Cardiac muscle cell (in vitro differentiated cells and primary cell): ENCODE data around the gene ATP5PO. TPM values are rescaled to one million over a fixed set of nuclear protein-coding genes. Genes with fewer than 3 reads are reported as not detected.

ENCODE experiments used
- DNase-seq, 2 donors: peaks; one replicate each; pipeline versions ENCODE4 v3.0.0 to v3.0.0-alpha.2; 2010 to 2017; ENCODE audit warnings: low read depth in 1 of 2, low spot score in 1 of 2
- H3K27ac ChIP-seq: fragments of 200-600 bp; sonication (generic); 2 replicates; pipeline ENCODE4 v1.5.1; 2016
- H3K27me3 ChIP-seq: fragments of 200-600 bp; sonication (generic); 2 replicates; pipeline ENCODE4 v1.6.0; 2016; ENCODE audit warnings: control low read depth
- H3K36me3 ChIP-seq: fragments of 200-600 bp; sonication (generic); 2 replicates; pipeline ENCODE4 v1.5.1; 2016; ENCODE audit warnings: control low read depth
- H3K4me1 ChIP-seq: fragments of 200-600 bp; sonication (generic); 2 replicates; pipeline ENCODE4 v1.8.1; 2017; ENCODE audit warnings: low read depth, mild to moderate bottlenecking, mixed run types
- H3K4me3 ChIP-seq: fragments of 200-600 bp; sonication (generic); 2 replicates; pipeline ENCODE4 v1.5.1; 2016; ENCODE audit warnings: mild to moderate bottlenecking
- H3K9me3 ChIP-seq: fragments of 200-600 bp; sonication (generic); 2 replicates; pipeline ENCODE4 v1.5.1; 2017; ENCODE audit warnings: low read depth, mild to moderate bottlenecking, control low read depth
- polyA plus RNA-seq: library from polyadenylated mRNA; unstranded; fragments of >200 nt; fragmentation: Nextera tagmentation; extraction: Ambion mirVana; gene quantifications from 2 replicates; pipeline ENCODE4 v1.2.1, GENCODE V29; 2016
- total RNA-seq: library from RNA; depleted of rRNA; stranded (reverse); fragments of >200 nt; gene quantifications from 2 replicates; pipeline ENCODE4 v1.2.3, GENCODE V29; 2016
- TF ChIP-seq, protein P1 (sequence below): IDR thresholded peaks from 2 replicates; pipeline ENCODE4 v1.5.1; 2012; ENCODE audit warnings: low read depth, mild to moderate bottlenecking, low read length

The ATP5PO gene
- total and polyA plus RNA-seq, 2 experiments from 2014 or later, result 251 to 1,053 TPM

DNA sequence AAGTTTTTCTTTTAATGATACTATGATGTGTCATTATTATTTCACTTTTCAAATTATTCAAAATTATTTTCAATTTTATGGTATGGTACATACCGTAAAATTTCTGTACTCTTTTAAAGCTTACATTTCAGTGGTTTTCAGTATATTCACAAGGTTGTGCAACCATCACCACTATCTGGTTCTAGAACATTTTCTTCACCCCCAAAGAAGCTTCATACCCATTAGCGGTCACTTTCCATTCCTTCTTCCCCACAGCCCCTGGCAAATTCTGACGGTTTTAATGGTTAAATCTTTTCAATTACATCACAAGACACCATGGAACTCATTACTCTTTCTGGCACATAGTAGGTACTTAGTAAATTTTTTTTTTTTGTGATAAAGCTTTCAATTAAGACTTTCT is 22.8 kb upstream of the ATP5PO start:
- no peaks in the 10 kb centered on the region for H3K27me3 ChIP-seq

DNA sequence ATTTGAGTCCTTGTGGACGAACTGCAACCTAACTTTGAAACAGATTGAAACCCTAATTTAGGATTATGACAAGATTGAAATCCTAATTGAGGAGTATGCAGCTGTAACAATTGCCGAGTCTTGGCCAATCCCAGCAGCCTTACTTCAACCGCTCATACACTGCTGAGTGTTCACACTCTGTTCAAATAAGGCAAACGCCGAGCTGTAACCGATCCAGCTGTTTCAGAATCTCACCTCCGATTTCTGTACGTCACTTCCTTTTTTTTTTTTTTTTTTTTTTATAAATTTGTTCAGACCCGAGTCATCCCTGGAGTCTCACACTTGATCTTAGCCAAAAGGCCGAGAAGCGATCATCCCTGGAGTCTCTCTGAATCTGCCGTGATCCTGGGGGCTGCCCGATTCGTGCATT is 22.3 kb upstream of the ATP5PO start:
- TF ChIP-seq, protein P1, sequence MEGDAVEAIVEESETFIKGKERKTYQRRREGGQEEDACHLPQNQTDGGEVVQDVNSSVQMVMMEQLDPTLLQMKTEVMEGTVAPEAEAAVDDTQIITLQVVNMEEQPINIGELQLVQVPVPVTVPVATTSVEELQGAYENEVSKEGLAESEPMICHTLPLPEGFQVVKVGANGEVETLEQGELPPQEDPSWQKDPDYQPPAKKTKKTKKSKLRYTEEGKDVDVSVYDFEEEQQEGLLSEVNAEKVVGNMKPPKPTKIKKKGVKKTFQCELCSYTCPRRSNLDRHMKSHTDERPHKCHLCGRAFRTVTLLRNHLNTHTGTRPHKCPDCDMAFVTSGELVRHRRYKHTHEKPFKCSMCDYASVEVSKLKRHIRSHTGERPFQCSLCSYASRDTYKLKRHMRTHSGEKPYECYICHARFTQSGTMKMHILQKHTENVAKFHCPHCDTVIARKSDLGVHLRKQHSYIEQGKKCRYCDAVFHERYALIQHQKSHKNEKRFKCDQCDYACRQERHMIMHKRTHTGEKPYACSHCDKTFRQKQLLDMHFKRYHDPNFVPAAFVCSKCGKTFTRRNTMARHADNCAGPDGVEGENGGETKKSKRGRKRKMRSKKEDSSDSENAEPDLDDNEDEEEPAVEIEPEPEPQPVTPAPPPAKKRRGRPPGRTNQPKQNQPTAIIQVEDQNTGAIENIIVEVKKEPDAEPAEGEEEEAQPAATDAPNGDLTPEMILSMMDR, result no peak

More for the DNA sequence above, 22.8 kb upstream of the ATP5PO start:
- H3K4me3 ChIP-seq, result no peak overlapping the region
- no peaks in the 10 kb centered on the region for H3K9me3 ChIP-seq
- DNase-seq, result peak in 1 of 2 donors; percentile 20
- peaks cover 4% of the 10 kb centered on the region for H3K4me1 ChIP-seq
- H3K36me3 ChIP-seq, result no peaks in the 10 kb centered on the region
- TF ChIP-seq, protein P1, result no peak
- H3K27ac ChIP-seq, result no peak overlapping the region

DNA sequence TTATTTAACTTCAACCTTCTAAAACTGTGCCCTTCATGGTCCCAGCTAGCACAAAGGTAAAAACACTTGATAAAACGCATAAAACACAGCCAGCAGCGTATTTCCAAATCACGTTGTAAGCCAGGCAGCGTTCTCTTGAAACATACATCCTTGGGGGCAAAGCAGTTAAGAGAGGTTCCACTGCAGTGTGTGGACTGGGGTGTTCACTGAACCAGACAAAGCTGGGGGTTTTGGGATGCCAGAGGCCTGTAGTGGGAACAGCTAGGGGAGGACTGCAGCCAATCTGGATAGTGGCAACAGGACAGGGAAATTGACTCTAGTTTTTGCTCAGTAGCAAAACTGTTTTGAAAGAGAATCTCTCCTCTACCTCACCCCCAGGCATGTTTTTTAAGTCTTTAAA is 21.5 kb upstream of the ATP5PO start:
- no peak for DNase-seq
- Histone ChIP-seq H3K9me3 (no peaks in the 10 kb centered on the region), H3K4me1 (peaks cover 11% of the 10 kb centered on the region), H3K4me3 (no peak overlapping the region), H3K27ac (peak overlapping the region; percentile 55), H3K27me3 (no peaks in the 10 kb centered on the region), H3K36me3 (no peaks in the 10 kb centered on the region)
- TF ChIP-seq, protein P1, result no peak

More for the DNA sequence above, 22.3 kb upstream of the ATP5PO start:
- H3K36me3 ChIP-seq, result no peaks in the 10 kb centered on the region
- H3K9me3 ChIP-seq, result no peaks in the 10 kb centered on the region
- no peak overlapping the region for H3K4me3 ChIP-seq
- no peaks in the 10 kb centered on the region for H3K27me3 ChIP-seq
- H3K4me1 ChIP-seq, result peaks cover 4% of the 10 kb centered on the region
- no peak overlapping the region for H3K27ac ChIP-seq
- peak in 1 of 2 donors; percentile 19 for DNase-seq

DNA sequence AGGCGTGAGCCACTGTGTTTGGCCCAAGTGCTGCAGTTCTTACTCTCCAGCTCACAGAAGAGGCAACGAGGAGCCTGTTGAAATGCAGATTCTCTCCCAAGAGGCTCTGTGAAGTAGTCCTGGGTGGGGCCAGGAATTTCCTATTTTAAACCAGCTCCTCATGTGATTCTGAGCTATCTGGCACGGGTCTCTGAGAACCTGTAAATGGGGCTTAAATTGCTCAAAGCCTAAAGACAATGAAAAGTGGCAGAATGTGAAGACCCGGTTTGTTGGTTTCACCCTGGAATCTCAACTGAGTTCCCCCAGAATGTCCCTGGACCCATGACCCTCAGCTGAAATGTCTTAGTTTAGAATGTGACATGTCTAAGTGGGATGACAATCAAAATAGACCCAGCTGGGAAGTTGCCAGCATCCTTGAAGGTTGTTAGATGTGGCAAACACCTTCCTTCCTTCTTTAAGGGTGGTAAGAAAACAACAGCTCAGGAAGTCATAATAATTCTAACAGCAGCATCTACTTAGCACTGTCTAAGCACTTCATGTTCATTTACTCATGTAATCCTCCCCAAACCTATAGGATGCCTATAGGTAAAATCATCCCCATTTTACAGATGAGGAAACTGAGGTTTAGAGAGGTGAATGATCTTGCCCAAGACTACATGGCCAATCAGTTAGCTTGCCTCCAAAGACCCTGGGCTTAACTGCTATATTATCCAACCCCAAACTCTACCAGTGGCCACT is 20.9 kb upstream of the ATP5PO start:
- DNase-seq, result no peak
- no peak overlapping the region for H3K4me3 ChIP-seq
- TF ChIP-seq, protein P1, result no peak
- peaks cover 18% of the 10 kb centered on the region for H3K4me1 ChIP-seq
- no peaks in the 10 kb centered on the region for H3K36me3 ChIP-seq
- H3K27ac ChIP-seq, result peak overlapping the region; percentile 55
- no peaks in the 10 kb centered on the region for H3K27me3 ChIP-seq
- no peaks in the 10 kb centered on the region for H3K9me3 ChIP-seq

DNA sequence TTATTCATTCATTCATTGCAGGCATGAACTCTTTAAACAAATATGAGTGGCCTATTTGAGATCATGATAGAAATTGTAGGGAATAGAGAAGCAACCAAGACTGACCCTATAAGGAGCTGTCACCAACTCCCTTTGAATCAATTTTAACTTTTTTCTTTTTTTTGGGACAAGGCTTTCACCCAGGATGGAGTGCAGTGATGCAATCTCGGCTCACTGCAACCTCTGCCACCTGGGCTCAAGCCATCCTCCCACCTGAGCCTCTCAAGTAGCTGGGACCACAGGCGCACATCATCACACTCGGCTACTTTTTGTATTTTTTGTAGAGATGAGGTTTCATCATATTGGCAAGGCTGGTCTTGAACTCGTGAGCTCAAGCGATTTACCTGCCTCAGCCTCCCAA is 17.1 kb upstream of the ATP5PO start:
- H3K36me3 ChIP-seq, result no peaks in the 10 kb centered on the region
- H3K27ac ChIP-seq, result no peak overlapping the region
- H3K4me1 ChIP-seq, result peaks cover 15% of the 10 kb centered on the region
- H3K9me3 ChIP-seq, result no peaks in the 10 kb centered on the region
- H3K27me3 ChIP-seq, result no peaks in the 10 kb centered on the region
- H3K4me3 ChIP-seq, result peak overlapping the region; percentile 32
- no peak for DNase-seq
- TF ChIP-seq, protein P1, result no peak
